Activated CD4-positive, alpha-beta memory T cell treated with anti-CD3 and anti-CD28 coated beads for 36 hours (primary cell): Measurements from ENCODE around the gene CXCR4. TPM values are rescaled to one million over a fixed set of nuclear protein-coding genes. Genes with fewer than 3 reads are reported as not detected.

Experiments
- CTCF ChIA-PET: fragments of 350-600 bp; sonication (Branson Sonifier 250); formaldehyde crosslinking; loops from one replicate; lab custom pipeline; 2021; ENCODE audit warnings: antibody characterized with exemption, inconsistent platforms; lab: Charles Lee
- POLR2A ChIA-PET: fragments of 350-600 bp; sonication (Branson Sonifier 250); formaldehyde crosslinking; loops from one replicate; lab custom pipeline; 2021; ENCODE audit warnings: antibody characterized with exemption; lab: Charles Lee
- DNase-seq: peaks from one replicate; pipeline ENCODE4 v3.0.0-alpha.2; 2020
- H3K27ac Mint-ChIP-seq: one replicate; pipeline ENCODE4 v1.8.0; 2021; ENCODE audit warnings: mixed read lengths
- H3K27me3 Mint-ChIP-seq: one replicate; pipeline ENCODE4 v1.8.0; 2021; ENCODE audit warnings: mixed read lengths
- H3K36me3 Mint-ChIP-seq: one replicate; pipeline ENCODE4 v1.8.0; 2021; ENCODE audit warnings: mixed read lengths
- H3K4me1 Mint-ChIP-seq: one replicate; pipeline ENCODE4 v1.8.0; 2021; ENCODE audit warnings: low read depth, mixed read lengths
- H3K4me3 Mint-ChIP-seq: one replicate; pipeline ENCODE4 v1.8.0; 2021; ENCODE audit warnings: mild to moderate bottlenecking, mixed read lengths
- H3K9me3 Mint-ChIP-seq: one replicate; pipeline ENCODE4 v1.8.0; 2021; ENCODE audit warnings: mixed read lengths
- intact Hi-C: fragments of 100-400 bp; cut with micrococcal nuclease; formaldehyde crosslinking; loops from one replicate; pipeline ENCODE4 v1.15.1; 2023
- total RNA-seq, 2 experiments: library from RNA; stranded (reverse); gene quantifications; one replicate each; pipeline ENCODE4 v1.2.3, GENCODE V29; 2021

Gene CXCR4
- 100 to 1,000 TPM; 139 to 141 TPM for total RNA-seq

DNA sequence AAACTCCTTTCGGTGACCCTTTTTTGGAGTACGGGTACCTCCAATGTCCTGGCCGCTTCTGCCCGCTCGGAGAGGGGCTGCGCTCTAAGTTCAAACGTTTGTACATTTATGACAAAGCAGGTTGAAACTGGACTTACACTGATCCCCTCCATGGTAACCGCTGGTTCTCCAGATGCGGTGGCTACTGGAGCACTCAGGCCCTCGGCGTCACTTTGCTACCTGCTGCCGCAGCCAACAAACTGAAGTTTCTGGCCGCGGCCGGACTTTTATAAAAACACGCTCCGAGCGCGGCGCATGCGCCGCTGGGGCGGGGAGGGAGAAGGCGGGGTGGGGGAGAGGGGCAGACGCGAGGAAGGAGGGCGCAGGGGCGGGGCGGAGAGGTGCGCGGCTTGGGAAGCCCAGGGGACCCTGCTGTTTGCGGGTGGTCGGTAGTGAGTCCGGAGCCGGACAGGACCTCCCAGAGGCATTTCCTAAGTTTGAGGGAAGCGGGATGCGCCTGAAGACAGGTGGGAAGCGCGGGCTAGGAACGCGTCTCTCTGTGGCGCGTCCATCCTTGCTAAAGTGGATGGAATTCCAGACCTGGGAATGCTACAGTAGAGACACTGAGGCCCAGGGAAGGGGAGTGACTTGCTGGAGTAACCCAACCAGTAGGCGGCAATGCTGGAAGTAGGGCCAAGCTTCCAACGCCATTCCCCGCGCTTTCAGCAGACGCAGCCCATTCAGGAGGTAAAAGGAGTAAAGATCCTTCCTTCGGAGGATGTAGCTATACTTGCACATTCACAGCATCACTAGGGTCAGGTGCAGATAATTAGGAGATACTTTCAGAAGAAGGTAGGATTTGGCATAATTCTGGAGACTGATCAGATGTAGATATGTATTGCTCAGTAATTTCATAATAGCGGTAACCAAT is at the start of gene CXCR4:
CXCR4 (minus strand) TSS at position 241 of the 910 bp plus-strand sequence; CDS start at position 152, 89 bp downstream.
- Mint-ChIP-seq H3K27ac (peak within 1 kb of the TSS; percentile 98), H3K4me1 (peaks cover 54% of the 10 kb centered on the region), H3K27me3 (peaks cover 2% of the 10 kb centered on the region), H3K36me3 (peaks cover 43% of the 10 kb centered on the region), H3K9me3 (no peaks in the 10 kb centered on the region), H3K4me3 (peak within 1 kb of the TSS; percentile 98)
- ChIA-PET POLR2A (interaction anchor here (0.8 to 2.2 kb wide), 11 partner anchors 12 to 264 kb away, joined by 3 to 11 read pairs (median 7); no protein-coding TSS in a partner anchor), CTCF (interaction anchor here (0.6 to 2.2 kb wide), 9 partner anchors 12 to 267 kb away, joined by 3 to 7 read pairs (median 3); no protein-coding TSS in a partner anchor)
- intact Hi-C loops = loop anchor here (1.0 to 5.0 kb wide), 11 partner anchors 14 to 376 kb away; partner anchors contain the start of genes MCM6 and UBXN4
- peak; percentile 93 for DNase-seq

DNA sequence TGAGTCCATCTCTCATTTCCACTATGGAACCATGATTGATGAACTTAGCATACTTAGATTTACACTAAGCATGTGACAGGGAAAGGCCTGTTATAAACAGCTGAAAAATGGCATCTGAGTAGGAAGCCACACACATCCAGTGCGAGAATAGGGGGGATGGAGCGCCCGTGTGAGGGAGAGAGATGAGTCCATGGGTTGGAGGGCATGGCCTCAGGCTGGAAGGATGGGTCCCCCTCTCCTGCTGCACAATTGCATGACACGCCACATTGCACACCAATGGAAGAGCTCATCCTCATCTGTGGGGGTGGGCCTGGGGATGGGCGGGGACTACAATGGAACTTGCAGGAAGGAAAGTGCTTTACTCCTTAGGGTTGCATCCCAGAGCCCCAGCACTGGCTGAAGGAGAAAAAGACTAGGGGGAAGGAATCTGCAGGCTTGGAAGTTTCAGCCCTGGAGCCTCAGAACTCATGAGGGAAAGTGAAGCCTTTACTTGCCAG is 46.4 kb upstream of the CXCR4 start:
- DNase-seq = no peak
- POLR2A ChIA-PET = no interaction called here
- intact Hi-C loops = no loop called here
- Mint-ChIP-seq H3K27ac (no peak overlapping the region), H3K4me1 (peaks cover 14% of the 10 kb centered on the region), H3K36me3 (no peaks in the 10 kb centered on the region), H3K27me3 (no peaks in the 10 kb centered on the region), H3K9me3 (no peaks in the 10 kb centered on the region), H3K4me3 (no peak overlapping the region)
- CTCF ChIA-PET = no interaction called here

DNA sequence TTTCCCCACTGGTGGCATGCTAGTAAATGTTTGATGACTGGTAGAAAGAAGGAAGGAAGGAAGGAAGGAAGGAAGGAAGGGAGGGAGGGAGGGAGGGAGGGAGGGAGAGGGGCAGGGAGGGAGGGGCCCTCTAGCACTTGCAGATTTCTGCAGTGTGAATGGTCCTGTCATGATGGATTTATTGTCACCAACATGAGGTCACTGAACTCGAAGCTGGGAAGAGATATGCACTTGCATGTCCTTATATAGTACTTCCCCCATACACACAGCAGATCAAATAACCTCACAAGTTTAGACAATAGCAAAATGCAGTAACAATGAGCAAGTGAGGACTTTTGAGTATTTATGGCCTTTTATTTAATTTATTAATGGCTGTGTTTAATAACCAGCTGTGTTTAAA is 44.5 kb upstream of the CXCR4 start:
- no peaks in the 10 kb centered on the region for H3K27me3 Mint-ChIP-seq
- H3K36me3 Mint-ChIP-seq = no peaks in the 10 kb centered on the region
- no peak for DNase-seq
- ChIA-PET POLR2A (no interaction called here), CTCF (no interaction called here)
- no peaks in the 10 kb centered on the region for H3K9me3 Mint-ChIP-seq
- intact Hi-C loops = no loop called here
- H3K4me1 Mint-ChIP-seq = peaks cover 14% of the 10 kb centered on the region
- no peak overlapping the region for H3K27ac Mint-ChIP-seq
- H3K4me3 Mint-ChIP-seq = no peak overlapping the region

DNA sequence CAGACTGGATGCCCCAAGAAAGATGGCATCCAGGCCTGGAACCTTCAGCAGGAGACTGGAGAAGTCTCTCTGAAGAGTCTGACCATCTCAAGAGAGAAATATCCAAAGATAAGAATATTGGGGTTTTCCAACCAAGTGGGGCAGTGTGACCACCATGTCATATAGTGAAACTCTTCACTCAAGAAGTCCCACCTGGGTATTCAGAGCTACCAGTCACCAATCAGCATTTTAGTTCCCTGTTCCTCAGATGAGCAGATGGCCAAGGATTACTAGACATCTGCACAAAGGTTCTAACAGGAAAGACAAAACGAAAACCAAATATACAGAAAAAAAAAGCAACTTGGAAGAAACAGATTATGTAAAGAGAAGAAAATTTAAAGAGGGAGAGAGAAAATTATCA is 38.5 kb upstream of the CXCR4 start:
- Mint-ChIP-seq H3K27ac (no peak overlapping the region), H3K9me3 (no peaks in the 10 kb centered on the region), H3K36me3 (no peaks in the 10 kb centered on the region), H3K4me3 (no peak overlapping the region), H3K4me1 (peaks cover 7% of the 10 kb centered on the region), H3K27me3 (no peaks in the 10 kb centered on the region)
- CTCF ChIA-PET = interaction anchor here (0.7 kb wide), 1 partner anchor 1443 kb away, joined by 4 read pairs; no protein-coding TSS in a partner anchor
- no peak for DNase-seq
- POLR2A ChIA-PET = interaction anchor here (1.1 kb wide), 1 partner anchor 228 kb away, joined by 3 read pairs; no protein-coding TSS in a partner anchor
- intact Hi-C loops = no loop called here

DNA sequence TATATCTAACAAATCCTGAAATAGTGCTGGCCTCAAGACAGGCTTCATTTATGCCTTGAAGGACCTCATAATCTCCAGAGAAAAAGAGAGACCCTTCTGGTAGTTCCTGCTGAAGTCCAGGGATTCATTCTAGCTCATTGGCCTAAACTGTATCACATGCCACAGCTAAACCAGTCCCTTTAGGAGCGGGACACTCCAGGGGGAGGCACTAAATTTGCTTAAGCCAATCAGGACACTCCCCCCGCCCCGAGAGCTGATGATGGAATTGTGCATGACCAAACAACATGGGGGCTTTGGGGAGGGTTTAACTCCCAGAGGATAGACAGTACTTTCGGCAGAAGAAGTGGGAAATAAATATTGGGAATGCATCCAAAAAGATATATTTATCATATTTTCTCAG is 36.4 kb upstream of the CXCR4 start:
- Mint-ChIP-seq H3K27ac (no peak overlapping the region), H3K4me3 (no peak overlapping the region), H3K4me1 (peaks cover 13% of the 10 kb centered on the region), H3K9me3 (no peaks in the 10 kb centered on the region), H3K36me3 (no peaks in the 10 kb centered on the region), H3K27me3 (no peaks in the 10 kb centered on the region)
- ChIA-PET CTCF (no interaction called here), POLR2A (no interaction called here)
- intact Hi-C loops = no loop called here
- DNase-seq = no peak

DNA sequence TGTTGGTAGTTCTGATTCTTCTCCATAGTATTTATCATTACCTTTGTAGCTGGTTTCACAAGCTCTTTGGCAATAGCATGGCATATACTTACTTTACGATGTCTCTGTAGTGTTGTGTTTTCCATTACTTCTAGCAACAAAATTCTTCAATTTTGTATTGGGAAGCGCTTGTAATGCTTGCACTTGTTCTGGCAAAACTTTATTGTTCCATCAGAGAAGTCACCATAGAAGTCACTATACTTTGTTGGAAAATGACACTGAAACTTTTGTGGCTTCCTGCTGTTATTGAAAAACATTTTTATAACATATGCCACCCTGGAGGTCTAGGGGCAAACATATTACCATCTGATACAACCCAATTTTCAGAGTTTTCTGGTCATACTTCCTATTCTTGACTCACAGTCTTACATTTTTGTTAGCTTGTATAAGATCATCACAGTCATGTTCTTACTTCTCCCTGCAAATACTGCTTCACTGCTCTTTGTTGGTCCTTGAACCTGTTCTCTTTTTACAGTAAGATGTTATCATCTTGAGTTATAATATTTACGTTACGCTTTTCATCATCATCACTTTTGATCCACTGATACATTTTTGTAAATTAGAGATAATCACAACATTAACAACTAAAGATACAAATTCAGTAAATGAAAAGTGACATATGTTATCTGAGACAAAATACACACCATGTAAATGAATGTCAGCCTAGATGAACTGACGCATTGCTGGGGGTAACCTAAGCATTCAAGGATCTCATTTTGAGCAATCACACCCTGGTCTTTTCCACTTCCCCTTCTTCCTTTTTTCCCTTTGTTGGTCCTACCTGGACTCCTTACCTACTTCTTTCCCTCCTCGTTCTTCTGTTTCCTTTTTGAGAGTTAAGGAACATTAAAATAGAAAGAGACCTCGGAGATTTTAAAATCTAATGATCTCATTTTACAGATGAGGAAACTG is 33.3 kb upstream of the CXCR4 start:
- intact Hi-C loops = no loop called here
- Mint-ChIP-seq H3K27ac (no peak overlapping the region), H3K4me3 (no peak overlapping the region), H3K27me3 (no peaks in the 10 kb centered on the region), H3K36me3 (no peaks in the 10 kb centered on the region), H3K4me1 (peaks cover 16% of the 10 kb centered on the region), H3K9me3 (no peaks in the 10 kb centered on the region)
- DNase-seq = no peak
- ChIA-PET POLR2A (no interaction called here), CTCF (no interaction called here)

DNA sequence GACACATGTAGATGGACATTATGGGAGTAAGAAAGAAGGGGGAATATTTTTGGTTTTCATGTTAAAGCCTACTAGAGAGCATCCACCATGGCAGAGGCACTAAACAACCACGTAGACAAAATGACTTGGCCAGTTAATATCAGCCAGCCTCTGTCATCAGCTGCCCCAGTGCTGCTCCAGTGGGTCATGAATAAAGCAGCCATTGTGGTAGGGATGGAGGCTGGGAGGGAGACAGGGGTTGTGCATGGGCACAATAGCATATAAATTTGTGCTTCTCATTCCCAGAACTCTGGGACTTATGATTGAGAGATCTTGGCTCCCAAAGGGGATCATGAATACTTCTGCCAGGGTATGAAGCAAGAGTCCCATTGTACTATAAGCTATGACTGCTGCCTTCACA is 31.1 kb upstream of the CXCR4 start:
- Mint-ChIP-seq H3K4me3 (no peak overlapping the region), H3K36me3 (no peaks in the 10 kb centered on the region), H3K4me1 (peaks cover 22% of the 10 kb centered on the region), H3K9me3 (no peaks in the 10 kb centered on the region), H3K27me3 (no peaks in the 10 kb centered on the region), H3K27ac (no peak overlapping the region)
- ChIA-PET POLR2A (no interaction called here), CTCF (interaction anchor here (1.4 kb wide), 1 partner anchor 13 kb away, joined by 4 read pairs; no protein-coding TSS in a partner anchor)
- intact Hi-C loops = no loop called here
- DNase-seq = no peak

DNA sequence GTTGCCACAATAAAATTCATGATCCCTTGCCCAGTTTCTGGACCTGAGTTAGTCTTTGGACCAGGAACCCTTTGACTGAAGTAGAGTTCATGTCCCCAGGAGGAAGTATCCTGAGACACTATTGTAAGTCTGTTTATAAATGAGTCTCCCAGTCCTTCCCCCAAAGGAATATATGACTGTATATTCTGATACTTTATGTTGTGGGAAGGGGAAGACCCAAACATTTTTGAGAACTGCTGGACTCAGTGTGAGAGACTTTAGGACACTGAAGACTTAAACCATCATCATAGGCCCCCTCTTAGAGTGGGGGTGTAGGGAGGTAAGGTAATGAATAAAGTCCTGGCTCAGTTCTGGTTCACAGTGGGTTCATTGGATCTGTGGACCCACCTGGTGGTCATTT is 28.6 kb upstream of the CXCR4 start:
- no peaks in the 10 kb centered on the region for H3K9me3 Mint-ChIP-seq
- no peaks in the 10 kb centered on the region for H3K27me3 Mint-ChIP-seq
- CTCF ChIA-PET = no interaction called here

DNA sequence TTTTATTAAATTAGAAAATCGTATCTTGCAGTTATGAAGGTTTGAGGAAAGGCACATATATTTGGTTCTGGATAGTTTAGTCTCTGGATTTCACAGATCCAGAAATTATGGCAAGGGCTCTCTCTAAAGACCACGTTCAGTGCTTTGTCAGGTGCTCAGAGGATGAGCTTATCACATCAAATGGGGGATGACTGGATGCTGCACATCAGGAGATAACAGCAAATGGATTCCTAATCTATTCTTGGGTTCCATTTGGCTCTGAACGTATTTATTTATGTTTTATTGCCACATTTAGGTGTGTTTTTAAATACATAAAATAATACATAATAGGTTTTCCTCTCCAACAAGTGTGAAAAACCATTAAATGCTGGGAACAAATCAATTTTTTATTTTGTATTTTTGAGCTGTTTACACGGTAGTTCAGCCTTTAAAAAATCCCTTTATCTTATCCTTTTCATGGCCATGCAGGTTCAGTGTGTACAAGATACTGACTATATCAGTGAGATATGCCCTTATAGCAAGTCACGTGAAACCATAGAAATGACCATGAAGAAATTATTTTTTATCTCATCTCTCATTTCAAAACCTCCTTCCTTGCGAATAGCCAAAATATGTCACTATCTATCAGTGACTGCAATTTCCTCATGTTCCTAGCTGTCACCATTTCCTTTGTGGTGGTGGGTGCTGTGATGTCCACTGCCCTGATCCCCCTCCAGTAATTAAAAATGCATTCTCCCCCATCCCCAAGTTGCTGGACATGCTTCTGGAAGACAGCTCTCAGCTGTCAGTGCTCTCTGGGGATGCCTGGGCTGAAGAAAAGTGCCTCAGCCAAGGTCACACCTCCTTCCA is 25.9 kb upstream of the CXCR4 start:
- H3K27me3 Mint-ChIP-seq = peaks cover 3% of the 10 kb centered on the region
- POLR2A ChIA-PET = no interaction called here
- H3K27ac Mint-ChIP-seq = no peak overlapping the region

More for the DNA sequence above, 28.6 kb upstream of the CXCR4 start:
- Mint-ChIP-seq H3K4me1 (peaks cover 23% of the 10 kb centered on the region), H3K27ac (no peak overlapping the region), H3K36me3 (no peaks in the 10 kb centered on the region), H3K4me3 (no peak overlapping the region)
- intact Hi-C loops = loop anchor here (1.0 kb wide), 1 partner anchor 10 kb away; no protein-coding TSS in a partner anchor
- no peak for DNase-seq
- POLR2A ChIA-PET = no interaction called here

DNA sequence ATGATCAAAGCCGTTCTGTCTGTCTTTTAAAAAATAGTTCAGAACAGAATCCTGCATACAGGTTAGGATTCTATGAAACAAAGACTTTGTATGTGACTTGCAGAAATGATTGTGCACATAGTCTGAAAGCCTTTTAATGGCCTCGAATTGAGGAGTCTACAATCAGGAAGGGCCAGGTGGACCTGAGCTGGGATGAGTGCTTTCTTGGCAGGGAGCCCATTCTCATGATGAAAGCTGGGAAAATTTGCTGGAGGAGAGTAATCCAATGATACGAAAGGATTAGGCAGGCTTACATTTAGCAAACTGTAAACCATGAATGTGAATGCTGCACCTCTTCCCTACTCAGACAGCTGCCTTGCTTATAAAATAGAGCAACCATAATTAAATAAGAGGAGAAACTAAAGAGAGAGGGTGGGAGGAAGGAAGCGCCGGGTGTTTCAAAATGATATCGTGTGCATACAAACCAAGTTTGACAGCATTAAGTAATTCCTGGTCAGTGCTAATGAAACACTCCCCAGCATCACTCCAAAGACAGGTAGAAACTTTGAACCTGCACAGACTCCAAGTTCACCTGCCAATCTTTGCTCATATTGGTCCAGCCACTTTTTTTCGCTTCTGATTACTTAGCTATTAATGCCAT is 23.7 kb upstream of the CXCR4 start:
- POLR2A ChIA-PET = no interaction called here
- peaks cover 49% of the 10 kb centered on the region for H3K4me1 Mint-ChIP-seq

More for the DNA sequence above, 25.9 kb upstream of the CXCR4 start:
- CTCF ChIA-PET = interaction anchor here (0.7 to 1.1 kb wide), 3 partner anchors 230 to 248 kb away, joined by 3 read pairs; no protein-coding TSS in a partner anchor
- Mint-ChIP-seq H3K4me1 (peaks cover 32% of the 10 kb centered on the region), H3K36me3 (no peaks in the 10 kb centered on the region), H3K9me3 (no peaks in the 10 kb centered on the region), H3K4me3 (no peak overlapping the region)
- DNase-seq = no peak
- intact Hi-C loops = no loop called here

More for the DNA sequence above, 23.7 kb upstream of the CXCR4 start:
- CTCF ChIA-PET = interaction anchor here (1.1 kb wide), 1 partner anchor 66 kb away, joined by 3 read pairs; no protein-coding TSS in a partner anchor
- no peak overlapping the region for H3K27ac Mint-ChIP-seq
- no peak for DNase-seq
- intact Hi-C loops = no loop called here
- H3K9me3 Mint-ChIP-seq = no peaks in the 10 kb centered on the region
- no peak overlapping the region for H3K4me3 Mint-ChIP-seq
- peaks cover 10% of the 10 kb centered on the region for H3K27me3 Mint-ChIP-seq
- H3K36me3 Mint-ChIP-seq = no peaks in the 10 kb centered on the region
